NCI-H2171 treated with DMSO at 0.1 percent for 48 hours (cell line): Measurements from ENCODE around the gene ENOX2.
"Not testable (repeated sequence)": the region's sequence is repeated elsewhere in the genome, so short reads cannot be mapped to it uniquely, and the experiment has no call there.

Experiments used
- DNase-seq: peaks from one replicate; lab custom pipeline; 2025; lab: John Stamatoyannopoulos, UW

Gene ENOX2, protein sequence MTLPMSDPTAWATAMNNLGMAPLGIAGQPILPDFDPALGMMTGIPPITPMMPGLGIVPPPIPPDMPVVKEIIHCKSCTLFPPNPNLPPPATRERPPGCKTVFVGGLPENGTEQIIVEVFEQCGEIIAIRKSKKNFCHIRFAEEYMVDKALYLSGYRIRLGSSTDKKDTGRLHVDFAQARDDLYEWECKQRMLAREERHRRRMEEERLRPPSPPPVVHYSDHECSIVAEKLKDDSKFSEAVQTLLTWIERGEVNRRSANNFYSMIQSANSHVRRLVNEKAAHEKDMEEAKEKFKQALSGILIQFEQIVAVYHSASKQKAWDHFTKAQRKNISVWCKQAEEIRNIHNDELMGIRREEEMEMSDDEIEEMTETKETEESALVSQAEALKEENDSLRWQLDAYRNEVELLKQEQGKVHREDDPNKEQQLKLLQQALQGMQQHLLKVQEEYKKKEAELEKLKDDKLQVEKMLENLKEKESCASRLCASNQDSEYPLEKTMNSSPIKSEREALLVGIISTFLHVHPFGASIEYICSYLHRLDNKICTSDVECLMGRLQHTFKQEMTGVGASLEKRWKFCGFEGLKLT

DNA sequence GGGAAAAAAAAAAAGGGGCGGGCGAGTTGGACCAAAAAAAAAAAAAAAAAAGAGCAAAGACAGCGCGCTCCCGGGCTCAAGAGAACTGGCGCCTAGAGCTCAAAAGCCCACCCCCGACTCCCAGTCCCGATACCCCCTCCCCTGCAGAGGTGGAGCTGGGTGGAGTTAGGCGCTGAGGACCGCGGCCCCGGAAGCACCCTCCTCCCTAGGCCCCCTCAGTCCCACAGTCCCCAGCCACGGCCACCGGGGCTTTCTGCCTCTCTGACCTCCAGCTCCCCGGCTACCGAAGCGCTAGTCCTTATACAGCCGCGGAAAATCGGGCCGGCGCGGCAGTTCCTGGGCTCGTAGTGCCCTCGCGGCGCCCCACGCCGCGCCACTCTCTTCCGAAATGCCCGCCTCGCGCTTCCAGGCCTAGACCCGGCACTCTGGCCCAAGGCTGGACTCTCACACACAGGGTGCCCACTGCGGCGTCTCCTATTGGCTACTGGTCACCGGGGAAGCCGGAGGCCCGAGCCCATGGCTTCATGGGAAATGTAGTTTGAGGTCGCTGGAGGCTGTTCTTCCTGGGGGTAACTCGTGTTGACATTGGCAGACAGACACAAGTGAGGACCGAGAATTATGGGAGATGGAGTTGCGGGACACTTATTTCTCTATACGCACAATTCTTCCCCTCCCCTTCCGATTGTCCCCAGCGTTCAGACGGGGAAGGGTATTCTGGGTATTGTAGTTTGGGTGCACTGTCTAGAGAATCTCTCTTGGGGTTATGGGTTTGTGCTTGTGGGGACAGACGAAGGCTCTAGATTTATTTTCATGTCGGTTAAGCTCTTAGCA lies at the start of gene ENOX2:
TSS of gene ENOX2 (minus strand) at position 427 of the 831 bp plus-strand sequence. CDS start 199,993 bp downstream, outside the sequence.
- DNase-seq: peak; percentile 95

DNA sequence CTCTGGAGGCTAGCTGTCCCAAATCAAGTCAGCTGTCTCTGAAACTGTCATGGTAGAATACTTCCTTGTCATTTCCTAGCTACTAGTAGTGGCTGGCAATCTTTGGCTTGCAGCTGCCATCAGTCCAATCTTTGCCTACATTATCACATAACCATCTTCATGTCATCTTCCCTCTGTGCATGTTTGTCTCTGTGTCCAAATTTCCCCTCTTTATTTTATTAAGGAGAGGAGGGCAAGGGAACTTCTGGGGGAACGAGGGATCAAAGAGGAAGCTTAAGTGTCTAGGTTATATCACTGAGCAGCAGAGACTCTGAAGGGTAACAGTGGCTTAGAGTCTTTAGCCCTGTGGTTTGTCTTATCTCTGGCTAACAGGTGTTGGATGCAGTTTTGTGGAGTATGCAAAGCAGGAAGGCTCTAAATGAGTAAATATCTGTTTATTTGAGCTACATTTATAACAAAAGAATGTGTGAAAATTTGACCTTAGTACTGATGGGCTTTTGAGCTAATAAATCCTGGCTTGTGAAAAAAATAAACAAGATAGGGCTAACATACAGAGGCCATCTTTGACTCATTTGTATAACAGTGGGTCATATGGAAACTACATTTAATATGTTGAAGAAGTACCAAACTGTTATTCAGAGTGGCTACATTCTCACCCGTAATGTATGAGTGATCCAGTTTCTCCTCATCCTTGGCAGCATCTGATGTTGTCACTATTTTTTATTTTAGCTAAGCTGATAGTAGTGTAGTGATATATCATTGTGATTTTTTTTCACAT lies 49.4 kb upstream of the ENOX2 start:
- DNase-seq: no peak

DNA sequence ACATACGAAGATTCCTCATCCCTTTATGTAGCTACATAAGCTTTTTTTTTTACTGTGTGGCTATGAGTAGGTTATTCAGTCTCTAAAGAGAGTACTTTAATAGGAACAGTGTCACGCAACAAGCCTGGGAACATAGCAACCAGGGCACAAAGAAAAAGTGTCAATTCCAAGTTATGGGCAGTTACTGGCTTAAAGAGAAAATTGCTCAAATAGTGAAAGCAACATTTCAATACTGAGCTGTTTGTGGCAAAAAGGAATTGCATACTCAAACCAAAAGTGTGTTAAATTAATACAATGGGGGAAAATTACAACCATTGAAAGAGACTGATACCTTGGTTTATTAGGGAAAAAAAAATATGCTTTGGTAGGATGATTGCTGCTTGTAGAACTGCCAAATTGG lies 41.2 kb upstream of the ENOX2 start:
- no peak for DNase-seq

DNA sequence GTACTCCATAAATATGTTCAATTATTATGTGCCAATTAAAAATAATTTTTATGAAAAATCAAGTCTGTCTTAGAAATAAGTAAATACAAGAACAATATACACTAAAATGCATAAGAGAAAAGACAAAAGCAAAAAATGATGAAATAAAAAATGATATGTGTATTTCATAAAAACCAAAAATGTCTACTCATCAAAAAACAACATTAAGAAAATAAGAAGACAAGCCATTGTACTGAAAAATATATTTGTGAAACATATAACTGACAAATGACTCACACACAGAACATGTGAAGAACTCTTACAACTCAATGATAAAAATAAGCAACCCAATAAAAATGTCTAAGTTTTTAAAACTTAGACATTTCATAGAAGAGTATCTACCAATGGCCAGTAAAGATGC lies 34.1 kb upstream of the ENOX2 start:
- no peak for DNase-seq

DNA sequence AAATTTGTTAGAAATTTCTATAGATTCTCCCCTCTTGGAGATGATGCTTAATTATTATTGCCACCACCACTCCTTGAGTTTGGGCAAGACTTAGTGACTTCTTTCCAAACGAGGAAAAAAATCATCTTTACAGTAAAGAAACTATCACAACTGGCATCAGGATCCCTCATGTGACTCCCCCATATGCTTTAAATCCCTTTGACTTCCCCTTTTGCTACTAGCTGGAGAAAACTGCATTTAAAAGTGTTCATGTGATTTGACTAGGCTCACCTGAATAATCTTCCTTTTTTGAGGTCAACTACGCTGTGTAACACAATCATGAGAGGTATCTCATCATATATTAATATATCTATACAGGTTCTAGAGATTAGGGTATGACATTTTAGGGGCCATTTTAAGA lies 30.3 kb upstream of the ENOX2 start:
- no peak for DNase-seq

DNA sequence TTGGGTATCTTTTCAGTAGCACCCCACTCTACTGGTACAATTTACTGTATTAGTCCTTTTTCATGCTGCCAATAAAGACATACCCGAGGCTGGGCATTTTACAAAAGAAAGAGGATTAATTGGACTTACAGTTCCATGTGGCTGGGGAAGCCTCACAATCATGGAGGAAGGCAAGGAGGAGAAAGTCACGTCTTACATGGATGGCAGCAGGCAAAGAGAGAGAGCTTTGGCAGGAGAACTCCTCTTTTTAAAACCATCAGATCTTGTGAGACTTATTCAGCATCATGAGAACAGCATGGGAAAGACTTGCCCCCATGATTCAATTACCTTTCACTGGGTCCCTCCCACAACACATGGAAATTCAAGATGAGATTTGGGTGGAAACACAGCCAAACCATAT lies 17.4 kb upstream of the ENOX2 start:
- DNase-seq: not testable (repeated sequence)

DNA sequence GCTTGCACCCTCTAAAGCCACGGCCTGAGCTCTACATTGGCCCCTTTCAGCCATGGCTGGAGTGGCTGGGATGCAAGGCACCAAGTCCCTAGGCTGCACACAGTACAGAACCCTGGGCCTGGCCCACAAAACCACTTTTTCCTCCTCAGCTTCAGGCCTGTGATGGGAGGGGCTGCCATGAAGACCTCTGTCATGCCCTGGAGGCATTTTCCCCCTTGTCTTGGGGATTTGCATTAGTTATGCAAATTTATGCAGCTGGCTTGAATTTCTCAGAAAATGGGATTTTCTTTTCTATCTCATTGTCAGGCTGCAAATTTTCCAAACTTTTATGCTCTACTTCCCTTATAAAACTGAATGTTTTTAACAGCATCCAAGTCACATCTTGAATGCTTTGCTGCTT lies 16.7 kb upstream of the ENOX2 start:
- DNase-seq: not testable (repeated sequence)

DNA sequence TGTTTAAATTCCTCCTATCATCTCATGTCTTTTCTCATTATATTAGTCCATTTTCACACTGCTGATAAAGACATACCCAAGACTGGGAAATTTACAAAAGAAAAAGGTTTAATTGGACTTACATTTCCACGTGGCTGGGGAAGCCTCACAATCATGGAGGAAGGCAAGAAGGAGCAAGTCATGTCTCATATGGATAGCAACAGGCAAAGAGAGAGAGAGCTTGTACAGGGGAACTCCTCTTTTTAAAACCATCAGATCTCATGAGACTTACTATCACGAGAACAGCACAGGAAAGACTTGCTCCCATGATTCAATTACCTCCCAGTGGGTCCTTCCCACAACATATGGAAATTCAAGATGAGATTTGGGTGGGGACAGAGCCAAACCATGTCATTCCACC lies 15.5 kb upstream of the ENOX2 start:
- DNase-seq: not testable (repeated sequence)

DNA sequence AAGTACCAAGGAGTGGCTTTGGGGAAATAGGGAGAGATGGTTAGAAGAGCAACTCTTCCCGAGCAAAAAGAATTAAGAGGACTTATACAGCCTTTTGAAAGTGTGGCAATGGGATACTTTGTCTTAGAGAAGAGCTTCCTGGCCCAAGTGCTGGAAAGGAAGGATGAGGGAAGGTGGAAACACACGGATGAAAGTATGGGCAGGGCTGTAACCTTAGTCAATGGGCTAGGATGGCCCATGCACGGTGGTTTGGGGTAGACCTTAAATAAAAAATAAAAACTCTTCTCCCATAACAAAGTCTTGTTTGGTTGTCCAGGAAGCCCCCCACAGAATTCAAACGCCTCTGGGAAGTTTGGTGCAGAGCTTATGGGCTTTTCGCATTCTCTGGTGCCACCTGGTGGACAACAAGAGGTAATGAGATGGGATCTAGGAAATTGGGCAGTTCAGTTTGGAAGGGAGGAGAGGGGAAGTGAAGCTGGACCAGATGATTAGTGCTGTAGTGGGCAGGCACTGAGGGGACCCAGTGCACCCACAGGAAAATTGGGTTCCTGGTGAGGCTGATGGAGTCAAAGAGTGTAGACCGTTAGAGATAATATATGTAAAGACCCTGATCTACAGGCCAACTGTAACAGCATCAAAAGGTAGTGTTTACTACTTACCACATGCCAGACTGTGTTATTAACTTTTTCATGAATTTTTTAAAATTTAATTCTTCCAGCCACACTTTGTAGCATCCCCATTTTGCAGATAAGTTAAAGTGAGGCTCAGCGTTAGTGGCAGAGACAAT lies 13.8 kb upstream of the ENOX2 start:
- DNase-seq: peak; percentile 40

DNA sequence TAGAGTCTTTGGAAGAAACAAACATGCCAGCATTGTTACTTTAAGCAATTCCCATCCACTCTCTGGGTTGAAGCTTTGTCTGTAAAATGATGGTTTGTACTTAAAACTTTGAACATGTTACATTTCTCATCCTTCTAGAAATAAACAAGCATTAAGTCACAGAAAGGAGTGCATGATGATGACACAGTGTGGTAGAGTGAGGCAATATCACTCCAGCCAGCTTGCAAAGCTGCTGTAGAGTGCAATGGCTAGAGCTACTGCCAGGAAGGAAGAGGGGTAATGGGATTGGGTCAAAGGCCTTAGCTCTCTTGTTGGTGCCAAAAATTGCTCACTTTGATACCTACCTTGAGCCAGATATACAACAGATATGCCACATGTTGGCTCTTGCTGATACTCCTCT lies 12.3 kb upstream of the ENOX2 start:
- no peak for DNase-seq

DNA sequence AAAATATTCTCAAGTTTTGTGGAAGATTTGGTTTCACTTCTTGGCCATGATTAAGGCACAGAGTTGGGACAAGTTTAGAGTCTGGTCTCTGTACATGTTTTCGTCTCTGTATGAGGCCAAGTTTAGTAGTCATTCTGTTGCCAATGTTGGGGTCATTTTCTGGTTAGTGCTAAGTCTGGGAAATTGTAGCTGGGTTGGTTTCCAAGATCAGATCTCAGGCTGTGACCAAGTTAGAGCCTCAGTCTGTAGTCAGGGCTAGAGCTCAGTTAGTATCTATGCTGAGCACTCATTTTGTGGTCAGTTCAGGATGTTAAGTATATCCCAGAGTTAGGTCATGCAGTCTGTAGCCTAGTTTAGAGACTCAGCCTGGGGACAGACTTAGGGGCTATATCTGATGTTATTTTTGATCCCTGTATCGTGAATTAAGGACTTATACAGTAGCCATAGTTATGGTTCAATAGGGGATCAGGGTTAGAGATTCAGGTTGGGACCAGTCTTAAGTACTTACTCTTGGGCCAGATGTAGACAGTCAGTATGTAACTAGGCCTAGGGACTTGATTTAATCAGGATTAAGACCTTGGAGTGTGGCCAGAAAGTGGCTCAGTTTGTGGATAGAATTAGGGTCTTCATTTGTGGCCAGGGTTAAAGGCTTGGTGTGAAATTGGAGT lies 6.6 kb upstream of the ENOX2 start:
- no peak for DNase-seq

DNA sequence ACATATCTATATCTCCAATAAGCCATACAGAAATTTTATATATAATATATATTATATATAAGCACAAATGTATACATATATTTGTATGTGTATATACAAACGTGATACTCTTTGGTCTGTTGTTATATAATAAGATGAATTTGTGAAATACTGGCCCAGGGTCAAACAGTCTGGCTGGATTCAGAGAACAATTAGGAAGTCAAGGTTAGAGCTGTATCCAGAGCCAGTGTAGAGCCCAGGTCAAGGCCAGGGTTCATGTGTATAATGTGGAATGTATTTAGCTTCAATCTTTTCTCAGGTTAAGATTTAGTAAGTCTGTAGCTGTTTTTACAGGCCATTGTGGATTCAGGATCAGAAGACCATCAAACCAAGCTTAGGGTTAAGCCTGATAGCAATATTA lies 3.8 kb upstream of the ENOX2 start:
- DNase-seq: no peak

DNA sequence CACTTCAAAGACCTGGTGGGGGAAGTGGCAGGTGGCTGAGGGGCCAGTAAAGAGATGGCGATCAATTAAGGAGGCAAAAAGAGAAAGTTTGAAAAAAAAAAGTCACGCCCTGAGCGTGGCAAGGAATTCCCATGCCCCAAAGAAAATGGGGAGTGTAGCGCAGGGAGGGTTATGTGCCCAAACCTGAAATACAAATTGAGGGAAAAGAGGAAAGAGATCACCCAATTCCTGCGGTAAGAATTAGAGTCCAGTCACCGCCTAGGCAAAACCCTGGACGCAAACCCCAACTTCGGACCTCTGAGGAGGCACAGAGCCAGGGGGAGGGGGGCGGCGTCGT lies 595 bp downstream of the ENOX2 start:
- DNase-seq: peak; percentile 34

DNA sequence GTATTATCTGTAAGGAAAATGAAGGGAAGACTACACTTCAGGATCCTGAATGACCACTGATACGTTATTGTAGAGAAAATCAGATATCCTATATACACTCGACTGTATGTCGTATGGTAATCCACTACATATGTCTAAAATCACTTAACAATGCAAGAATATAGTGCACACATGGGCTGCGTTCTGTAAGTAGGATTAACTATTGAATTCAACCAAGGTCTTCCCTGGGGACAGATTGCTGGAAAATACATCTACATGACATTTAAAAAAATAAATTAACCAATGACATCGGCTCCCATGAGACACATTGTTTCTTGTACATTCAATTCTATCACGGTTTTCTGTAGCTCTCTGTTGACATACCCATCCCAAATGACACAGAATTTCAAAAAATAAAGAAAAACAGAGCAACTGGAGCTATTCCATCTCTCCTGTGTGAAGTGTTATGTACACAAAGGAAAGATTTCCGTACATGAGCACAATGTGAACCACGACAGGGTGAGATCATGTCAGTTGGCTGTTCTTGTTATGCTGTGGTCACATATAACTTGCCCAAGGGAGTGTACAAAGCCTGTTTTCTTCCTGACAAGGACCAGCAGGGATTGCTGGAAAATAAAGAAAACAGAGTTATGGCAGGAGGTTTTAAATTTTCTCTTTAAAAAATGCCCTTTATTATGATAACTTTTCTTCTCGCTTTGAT lies 6.1 kb downstream of the ENOX2 start:
- DNase-seq: no peak

DNA sequence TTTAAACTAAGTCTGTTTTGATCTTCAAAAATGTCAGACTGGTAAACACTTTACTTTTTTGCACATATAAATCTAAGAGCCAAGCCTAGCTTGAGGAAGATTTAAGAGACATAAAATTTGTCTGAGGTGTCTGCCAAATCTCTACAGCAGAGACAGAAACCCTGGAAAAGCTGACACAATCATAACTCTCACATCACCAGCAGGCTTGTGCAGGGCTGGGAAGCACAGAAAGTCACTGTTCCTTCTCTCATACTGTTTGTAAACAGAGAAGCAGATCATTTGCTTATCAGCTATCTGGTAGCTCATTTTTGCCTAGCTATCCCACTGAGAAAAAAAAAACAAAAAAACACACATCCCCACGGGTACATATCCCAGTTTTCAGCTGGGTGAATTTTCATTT lies 7.0 kb downstream of the ENOX2 start:
- DNase-seq: no peak

DNA sequence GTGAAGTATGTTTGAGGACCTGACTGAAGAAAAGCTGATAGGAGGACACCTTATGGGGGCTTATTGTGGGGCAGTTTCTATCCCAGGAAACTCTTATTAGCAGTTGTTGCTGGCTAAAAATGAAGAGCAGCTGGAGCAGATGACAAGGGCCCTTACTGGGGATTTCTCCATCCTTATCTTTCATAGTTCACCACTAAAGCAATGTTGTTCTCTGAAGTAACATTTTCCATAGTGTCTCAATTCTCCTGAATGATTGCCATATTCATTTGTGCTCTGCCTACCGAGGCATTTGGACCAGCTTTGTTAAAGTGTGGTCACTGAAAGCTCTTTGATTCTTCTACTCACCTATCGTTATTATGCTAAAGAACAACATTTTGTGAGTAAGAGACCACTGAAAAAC lies 7.7 kb downstream of the ENOX2 start:
- DNase-seq: no peak

DNA sequence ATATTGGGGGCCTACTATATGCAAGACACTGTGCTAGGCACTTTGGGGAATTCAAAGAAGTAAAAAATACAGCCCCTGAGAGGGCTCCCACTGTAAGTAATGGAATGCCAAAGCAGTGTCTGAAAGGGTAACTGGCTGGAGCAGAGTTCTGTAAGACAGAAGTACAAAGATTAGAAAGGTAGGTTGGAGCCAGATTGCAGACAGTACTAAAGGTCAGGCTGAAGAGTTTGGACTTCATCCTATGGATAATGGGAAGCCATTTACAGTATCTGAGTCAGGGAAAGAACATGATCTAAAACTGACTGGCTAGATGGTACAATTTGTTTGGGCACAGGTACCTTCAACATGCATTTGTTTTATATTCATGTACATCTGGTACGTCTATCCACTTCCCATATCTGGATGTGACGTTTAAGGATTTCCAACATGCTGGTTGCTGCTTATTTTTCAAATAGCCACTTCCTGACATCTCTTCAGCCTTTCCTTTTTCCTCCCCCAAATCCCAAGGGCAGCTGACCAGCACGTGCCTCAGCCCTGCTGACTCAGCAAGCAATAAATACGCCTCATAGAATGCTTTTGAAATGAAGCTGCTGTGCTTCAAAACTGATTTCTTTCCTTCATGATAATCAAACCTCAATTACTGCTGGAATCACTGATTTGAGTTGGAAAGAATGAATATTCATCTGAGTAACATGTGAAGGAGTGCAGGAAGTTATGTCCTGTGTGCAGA lies 9.5 kb downstream of the ENOX2 start:
- no peak for DNase-seq

DNA sequence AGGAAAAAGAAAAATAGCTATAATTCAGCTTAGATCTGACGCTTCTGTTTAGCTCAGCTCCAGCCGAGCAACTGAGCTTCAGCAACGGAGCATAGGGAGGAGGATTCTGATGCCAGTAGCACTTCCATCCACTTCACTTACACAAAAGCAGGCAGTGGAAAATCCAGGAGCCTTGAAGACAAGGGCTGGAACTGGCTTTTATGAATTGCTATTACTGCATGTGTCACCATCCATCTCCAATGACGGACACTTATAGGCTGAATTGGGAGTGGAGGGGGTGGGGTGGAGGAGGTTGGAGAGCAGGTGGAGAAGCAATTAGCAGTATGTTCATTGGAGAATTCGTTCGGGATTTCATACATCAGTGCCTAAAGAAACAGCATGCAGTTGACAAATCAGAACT lies 15.6 kb downstream of the ENOX2 start:
- peak; percentile 54 for DNase-seq

DNA sequence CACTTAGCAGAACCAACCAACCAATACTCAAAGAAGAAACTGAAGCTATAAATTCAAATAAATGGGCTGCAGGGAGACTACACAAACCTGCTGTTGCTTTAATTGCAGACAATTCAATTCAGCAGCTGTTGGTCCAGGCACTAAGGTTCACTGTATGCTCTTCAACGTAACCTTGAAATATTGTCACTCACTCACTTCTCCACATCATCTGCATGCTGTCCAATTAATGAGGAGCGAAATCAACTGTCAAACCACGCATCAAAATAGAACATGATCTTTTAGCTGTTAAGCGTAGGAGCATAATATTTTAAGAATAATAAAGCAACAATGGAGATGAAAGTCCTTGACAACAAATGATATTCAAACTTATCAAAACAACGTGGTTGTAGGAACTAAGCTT lies 17.0 kb downstream of the ENOX2 start:
- DNase-seq: no peak

DNA sequence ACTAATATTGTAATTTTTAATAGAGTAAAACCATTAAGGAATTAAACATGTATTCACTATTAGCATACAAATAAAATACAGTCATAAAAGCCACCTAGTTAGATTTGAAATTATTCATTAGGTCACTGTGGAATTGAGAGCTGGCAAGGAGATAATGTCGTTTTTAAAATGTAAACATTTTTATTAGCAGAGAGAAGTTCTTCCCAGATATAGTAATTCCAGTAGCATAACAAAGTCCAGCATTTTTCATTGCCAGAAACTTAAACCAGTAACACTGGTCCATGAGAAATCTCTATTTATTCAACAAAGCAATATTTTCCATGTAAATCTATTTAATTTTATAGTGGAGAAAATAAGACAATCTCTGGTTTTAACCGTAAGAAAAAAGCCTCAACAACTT lies 17.5 kb downstream of the ENOX2 start:
- DNase-seq: no peak
